ENCODE measurements around the gene PPARG. TPM values are rescaled to one million over a fixed set of nuclear protein-coding genes. Genes with fewer than 3 reads are reported as not detected.
"Not testable (repeated sequence)": the region's sequence is repeated elsewhere in the genome, so short reads cannot be mapped to it uniquely, and the experiment has no call there.

The PPARG gene
- total and polyA plus RNA-seq, 4 donors, result 8.3 to 41.4 (median 26.2) TPM

- Histone ChIP-seq H3K4me3 (no peak overlapping the region), H3K9ac (ENCODE audit: insufficient read depth in 1 of 2, low read length in 2 of 2) (no peak overlapping the region), H3K27ac (ENCODE audit: low read depth in 1 of 2, low read length in 1 of 2) (no peak overlapping the region), H3K9me3 (ENCODE audit: control insufficient read depth in 4 of 4, insufficient read depth in 3 of 4, low read length in 3 of 4) (peaks cover 0 to 5% (median 0%) of the 10 kb centered on the region in 4 donors), H3K4me1 (ENCODE audit: control insufficient read depth in 5 of 5, insufficient read depth in 5 of 5, low read length in 5 of 5) (peaks cover 0 to 8% (median 0%) of the 10 kb centered on the region in 5 donors), H3K36me3 (ENCODE audit: control insufficient read depth in 4 of 4, insufficient read depth in 4 of 4, low read length in 4 of 4) (no peaks in the 10 kb centered on the region), H3K27me3 (ENCODE audit: control insufficient read depth in 3 of 3, insufficient read depth in 3 of 3, low read length in 2 of 3) (peaks cover 0 to 30% (median 29%) of the 10 kb centered on the region in 3 donors)
- DNase-seq (no peak), ATAC-seq (ENCODE audit: insufficient read depth, low FRiP score) (no peak)
- WGBS, 2 donors, result 95 to 97% methylated on average over 5 of the region's 5 CpGs
- TF ChIP-seq CTCF (IDR thresholded peaks at IDR 0.05; ENCODE audit: control extremely low read depth, extremely low read depth), result no peak
These were observed 3.8 kb upstream of the PPARG start for GRCh38 chr3:12285003-12285555.

- WGBS, 2 donors, result 94 to 95% methylated on average over 7 of the region's 7 CpGs
- H3K9me3 ChIP-seq (ENCODE audit: control insufficient read depth in 4 of 4, insufficient read depth in 3 of 4, low read length in 3 of 4); DNase-seq; H3K9ac ChIP-seq (ENCODE audit: insufficient read depth in 1 of 2, low read length in 2 of 2); H3K4me3 ChIP-seq; H3K4me1 ChIP-seq (ENCODE audit: control insufficient read depth in 5 of 5, insufficient read depth in 5 of 5, low read length in 5 of 5); H3K27ac ChIP-seq (ENCODE audit: low read depth in 1 of 2, low read length in 1 of 2); ATAC-seq (ENCODE audit: insufficient read depth, low FRiP score); H3K36me3 ChIP-seq (ENCODE audit: control insufficient read depth in 4 of 4, insufficient read depth in 4 of 4, low read length in 4 of 4): not testable (repeated sequence)
- peaks cover 0 to 33% (median 31%) of the 10 kb centered on the region in 3 donors for H3K27me3 ChIP-seq (ENCODE audit: control insufficient read depth in 3 of 3, insufficient read depth in 3 of 3, low read length in 2 of 3)
These were observed 3.1 kb upstream of the PPARG start for GRCh38 chr3:12285779-12286178.

GRCh38 chr3:12286504-12286903 is 2.4 kb upstream of the PPARG start:
- DNase-seq (no peak), ATAC-seq (ENCODE audit: insufficient read depth, low FRiP score) (no peak)
- H3K4me1 ChIP-seq (ENCODE audit: control insufficient read depth in 5 of 5, insufficient read depth in 5 of 5, low read length in 5 of 5), result peaks cover 0 to 8% (median 0%) of the 10 kb centered on the region in 5 donors
- no peak overlapping the region for H3K4me3 ChIP-seq
- H3K36me3 ChIP-seq (ENCODE audit: control insufficient read depth in 4 of 4, insufficient read depth in 4 of 4, low read length in 4 of 4), result no peaks in the 10 kb centered on the region
- H3K9me3 ChIP-seq (ENCODE audit: control insufficient read depth in 4 of 4, insufficient read depth in 3 of 4, low read length in 3 of 4), result peaks cover 0 to 5% (median 0%) of the 10 kb centered on the region in 4 donors
- no peak for TF ChIP-seq CTCF (IDR thresholded peaks at IDR 0.05; ENCODE audit: control extremely low read depth, extremely low read depth)
- H3K27ac ChIP-seq (ENCODE audit: low read depth in 1 of 2, low read length in 1 of 2), result no peak overlapping the region
- 81 to 85% methylated on average over 12 of the region's 12 CpGs for WGBS, 2 donors
- no peak overlapping the region for H3K9ac ChIP-seq (ENCODE audit: insufficient read depth in 1 of 2, low read length in 2 of 2)
- peaks cover 0 to 38% (median 33%) of the 10 kb centered on the region in 3 donors for H3K27me3 ChIP-seq (ENCODE audit: control insufficient read depth in 3 of 3, insufficient read depth in 3 of 3, low read length in 2 of 3)

- Histone ChIP-seq H3K9ac (ENCODE audit: insufficient read depth in 1 of 2, low read length in 2 of 2) (peak overlapping the region in 1 of 2 donors; percentile 9), H3K9me3 (ENCODE audit: control insufficient read depth in 4 of 4, insufficient read depth in 3 of 4, low read length in 3 of 4) (peaks cover 0 to 5% (median 0%) of the 10 kb centered on the region in 4 donors), H3K27ac (ENCODE audit: low read depth in 1 of 2, low read length in 1 of 2) (peak overlapping the region in 1 of 2 donors; percentile 56), H3K4me3 (peak overlapping the region; percentile 17), H3K4me1 (ENCODE audit: control insufficient read depth in 5 of 5, insufficient read depth in 5 of 5, low read length in 5 of 5) (peaks cover 0 to 8% (median 0%) of the 10 kb centered on the region in 5 donors), H3K36me3 (ENCODE audit: control insufficient read depth in 4 of 4, insufficient read depth in 4 of 4, low read length in 4 of 4) (no peaks in the 10 kb centered on the region), H3K27me3 (ENCODE audit: control insufficient read depth in 3 of 3, insufficient read depth in 3 of 3, low read length in 2 of 3) (peaks cover 0 to 45% (median 33%) of the 10 kb centered on the region in 3 donors)
- TF ChIP-seq CTCF (IDR thresholded peaks at IDR 0.05; ENCODE audit: control extremely low read depth, extremely low read depth), result no peak
- 27 to 28% methylated on average over 30 to 33 of the region's 33 CpGs for WGBS, 2 donors
- ATAC-seq (ENCODE audit: insufficient read depth, low FRiP score) (peak; percentile 9), DNase-seq (peak in 2 of 3 donors; percentile 16 to 25)
These were observed 1.7 kb upstream of the PPARG start for GRCh38 chr3:12286927-12287726.

All from lung (tissue), 12 donors.